ENCODE results near the gene TDP1. TPM values are rescaled to one million over a fixed set of nuclear protein-coding genes. Genes with fewer than 3 reads are reported as not detected.

Gene TDP1
- total and polyA plus RNA-seq, 2 of the 4 experiments (the other 2 are of a cell fraction) = 23.3 to 53.1 TPM

- dilution Hi-C loops (cut with HindIII; ENCODE audit: low sequenced_read_pairs, unreplicated experiment) (no loop called here), intact Hi-C loops (cut with micrococcal nuclease) (no loop called here), in situ Hi-C loops (cut with MboI; ENCODE audit: low sequenced_read_pairs) (no loop called here)
- H4K20me1 ChIP-seq (ENCODE audit: insufficient read depth, low read length) = no peaks in the 10 kb centered on the region
- no peaks in the 10 kb centered on the region for H3K36me3 ChIP-seq (ENCODE audit: control insufficient read depth, insufficient read depth, low read length)
- H2AK9ac ChIP-seq (replicated peaks; ENCODE audit: low read depth, low read length, poor library complexity) = peak within 1 kb of the TSS; percentile 50
- H3K23ac ChIP-seq (ENCODE audit: low read depth, low read length) = no peak within 1 kb of the TSS
- BruUV-seq (replicated peaks) = no TSS peak
- 0 out of 2 replicates have a peak, but pooled peaks cover 2% of the 10 kb centered on the region for H3K9me3 ChIP-seq (ENCODE audit: control insufficient read depth, insufficient read depth, low read length)
- H3K14ac ChIP-seq (replicated peaks; ENCODE audit: low read depth, low read length) = no peak within 1 kb of the TSS
- H3K4me1 ChIP-seq (ENCODE audit: control insufficient read depth, insufficient read depth, low read length) = peaks cover 4% of the 10 kb centered on the region; the same call in 1 of the 2 replicates
- no peak within 1 kb of the TSS for H2BK15ac ChIP-seq (ENCODE audit: low read depth, low read length)
- no peaks in the 10 kb centered on the region for H3K9me1 ChIP-seq (ENCODE audit: insufficient read depth, low read length)
- H4K5ac ChIP-seq (ENCODE audit: low read depth, low read length) = no peak within 1 kb of the TSS
- H3K56ac ChIP-seq (ENCODE audit: extremely low read depth, insufficient read depth, low read length) = no peak within 1 kb of the TSS
- H3K18ac ChIP-seq (ENCODE audit: low read depth, low read length) = no peak within 1 kb of the TSS
- no peak within 1 kb of the TSS for H3K4ac ChIP-seq (ENCODE audit: low read depth, low read length)
- H3K9ac ChIP-seq (ENCODE audit: low read depth, low read length) = no peak within 1 kb of the TSS
- DNase-seq = no peak
- no peak within 1 kb of the TSS for H2BK120ac ChIP-seq (ENCODE audit: low read depth, low read length)
- no peak within 1 kb of the TSS for H4K91ac ChIP-seq (ENCODE audit: insufficient read depth, low read depth, low read length)
- H2BK20ac ChIP-seq (ENCODE audit: low read depth, low read length) = no peak within 1 kb of the TSS
- H4K8ac ChIP-seq (ENCODE audit: low read depth in 2 of 2, low read length in 2 of 2) = no peak within 1 kb of the TSS
- no peak within 1 kb of the TSS for H2AK5ac ChIP-seq (ENCODE audit: low read depth, low read length)
- H2BK5ac ChIP-seq (ENCODE audit: low read depth, low read length, poor library complexity, severe bottlenecking) = no peak within 1 kb of the TSS
- peak within 1 kb of the TSS; percentile 95 for H3K4me2 ChIP-seq (ENCODE audit: low read depth, low read length)
- POLR2A ChIA-PET (ENCODE audit: unreplicated experiment) = no interaction called here
- no peak within 1 kb of the TSS for H3K27ac ChIP-seq (ENCODE audit: insufficient read depth, low read length)
- peak within 1 kb of the TSS; percentile 74 for H3K4me3 ChIP-seq (ENCODE audit: insufficient read depth, low read depth, low read length)
- H3K79me1 ChIP-seq (ENCODE audit: low read depth in 1 of 2, low read length in 2 of 2) = no peaks in the 10 kb centered on the region
- peak within 1 kb of the TSS; percentile 86 for H2AFZ ChIP-seq (replicated peaks; ENCODE audit: low read length, poor library complexity)
- peak; percentile 4; the same call in 1 of the 2 replicates for ATAC-seq (ENCODE audit: low read depth)
- CTCF ChIA-PET = no interaction called here
- H3K27me3 ChIP-seq (ENCODE audit: control insufficient read depth, insufficient read depth, low read length) = peaks cover 64% of the 10 kb centered on the region
- 0% methylated on average over 2 of the region's 52 CpGs; no CpG with 5 or more reads in 1 of the 2 experiments for WGBS, 2 experiments (ENCODE audit: extremely low coverage in 2 of 2, insufficient read length in 1 of 2)
- no peak for TF ChIP-seq MAFK (IDR thresholded peaks at IDR 0.05; ENCODE audit: low read depth, low read length)
- TF ChIP-seq MXI1 (IDR thresholded peaks at IDR 0.05; ENCODE audit: borderline replicate concordance, low read depth, low read length) = no peak
- TF ChIP-seq CEBPB (IDR thresholded peaks at IDR 0.05; ENCODE audit: low read depth, low read length) = no peak
- no peak for TF ChIP-seq NFE2L2 (IDR thresholded peaks at IDR 0.05; ENCODE audit: low read depth, low read length)
Measured at GRCh38 chr14:90061685-90062126, 106.0 kb downstream of the TDP1 start, which contains the start of gene KCNK13. TSS of gene KCNK13 (plus strand) at chr14:90061994. CDS start at chr14:90062206, 212 bp downstream.
